WTC11 (cell line): ENCODE results near the gene MYBPHL. TPM values are rescaled to one million over a fixed set of nuclear protein-coding genes. Genes with fewer than 3 reads are reported as not detected.

Experiments used
- ATAC-seq: fragments of 200-7000 bp; cut with Tn5 transposase; 2 replicates; pipeline ENCODE4 v1.10.0; 2021; ENCODE audit warnings: mild to moderate bottlenecking, moderate library complexity
- CTCF ChIA-PET: fragments of 300-600 bp; sonication (Branson Sonifier 250); formaldehyde crosslinking; loops from one replicate; lab custom pipeline; 2021; ENCODE audit warnings: antibody characterized with exemption; lab: Charles Lee
- POLR2A ChIA-PET: fragments of 350-600 bp; sonication (Branson Sonifier 250); formaldehyde crosslinking; loops from one replicate; lab custom pipeline; 2021; ENCODE audit warnings: antibody characterized with exemption; lab: Charles Lee
- DNase-seq: peaks from one replicate; pipeline ENCODE4 v3.0.0; 2021; ENCODE audit warnings: low spot score
- H3K27ac Mint-ChIP-seq: 2 replicates; pipeline ENCODE4 v1.8.0; 2021; ENCODE audit warnings: mixed read lengths
- H3K27me3 Mint-ChIP-seq: 2 replicates; pipeline ENCODE4 v1.8.0; 2021; ENCODE audit warnings: low read depth, mild to moderate bottlenecking, moderate library complexity, mixed read lengths
- H3K36me3 Mint-ChIP-seq: 2 replicates; pipeline ENCODE4 v1.8.0; 2021; ENCODE audit warnings: mixed read lengths
- H3K4me1 Mint-ChIP-seq: 2 replicates; pipeline ENCODE4 v1.8.0; 2022; ENCODE audit warnings: mixed read lengths
- H3K4me3 Mint-ChIP-seq: 2 replicates; pipeline ENCODE4 v1.8.0; 2021; ENCODE audit warnings: mild to moderate bottlenecking, moderate library complexity, mixed read lengths
- H3K9me3 Mint-ChIP-seq: 2 replicates; pipeline ENCODE4 v1.8.0; 2021; ENCODE audit warnings: mixed read lengths
- FOXJ3 ChIP-seq: sonication (generic); formaldehyde crosslinking; IDR thresholded peaks from 2 replicates; pipeline ENCODE4 v1.9.0; 2021; ENCODE audit warnings: missing genetic modification reagents, mild to moderate bottlenecking, borderline replicate concordance
- FOXP1 ChIP-seq: sonication (generic); formaldehyde crosslinking; IDR thresholded peaks from 2 replicates; pipeline ENCODE4 v1.8.0; 2022; ENCODE audit warnings: missing genetic modification reagents, mild to moderate bottlenecking, moderate library complexity, borderline replicate concordance
- JAZF1 ChIP-seq: fragments of 250-450 bp; sonication (Bioruptor Pico); IDR thresholded peaks from 2 replicates; pipeline ENCODE4 v1.9.0; 2021; ENCODE audit warnings: moderate library complexity, mild to moderate bottlenecking, inconsistent platforms
- SOX15 ChIP-seq: fragments of 250-450 bp; sonication (Bioruptor Pico); IDR thresholded peaks from 2 replicates; pipeline ENCODE4 v1.9.0; 2021; ENCODE audit warnings: mild to moderate bottlenecking
- TEAD4 ChIP-seq: sonication (generic); formaldehyde crosslinking; IDR thresholded peaks from 2 replicates; pipeline ENCODE4 v1.8.0; 2022; ENCODE audit warnings: mild to moderate bottlenecking, missing genetic modification reagents
- total RNA-seq: library from RNA; stranded (reverse); gene quantifications from 3 replicates; pipeline ENCODE4 v1.2.3, GENCODE V29; 2021
- TF ChIP-seq, protein P1 (sequence below): sonication (generic); formaldehyde crosslinking; IDR thresholded peaks from 2 replicates; pipeline ENCODE4 v1.8.1; 2022; ENCODE audit warnings: mild to moderate bottlenecking, missing genetic modification reagents, moderate library complexity, borderline replicate concordance
- TF ChIP-seq, protein P2 (sequence below): sonication (generic); formaldehyde crosslinking; IDR thresholded peaks from 2 replicates; pipeline ENCODE4 v1.8.0; 2022; ENCODE audit warnings: mild to moderate bottlenecking, missing genetic modification reagents
- TF ChIP-seq, protein P3 (sequence below): sonication (generic); formaldehyde crosslinking; IDR thresholded peaks from 2 replicates; pipeline ENCODE4 v1.8.0; 2022; ENCODE audit warnings: mild to moderate bottlenecking, missing genetic modification reagents
- TF ChIP-seq, protein P4 (sequence below): sonication (generic); formaldehyde crosslinking; conservative IDR thresholded peaks from 2 replicates; pipeline ENCODE4 v1.8.1; 2023; ENCODE audit warnings: mild to moderate bottlenecking, low read depth, missing genetic modification reagents, moderate library complexity
- TF ChIP-seq, protein P5 (sequence below): fragments of 250-450 bp; sonication (Bioruptor Pico); IDR thresholded peaks from 2 replicates; pipeline ENCODE4 v2.1.2; 2022; ENCODE audit warnings: mild to moderate bottlenecking, moderate library complexity
- TF ChIP-seq, protein P6 (sequence below): fragments of 250-450 bp; sonication (Bioruptor Pico); IDR thresholded peaks from 2 replicates; pipeline ENCODE4 v1.9.0; 2021; ENCODE audit warnings: mild to moderate bottlenecking, borderline replicate concordance

The MYBPHL gene
- total RNA-seq, 1 experiment from 2014 or later: 1.2 TPM

DNA sequence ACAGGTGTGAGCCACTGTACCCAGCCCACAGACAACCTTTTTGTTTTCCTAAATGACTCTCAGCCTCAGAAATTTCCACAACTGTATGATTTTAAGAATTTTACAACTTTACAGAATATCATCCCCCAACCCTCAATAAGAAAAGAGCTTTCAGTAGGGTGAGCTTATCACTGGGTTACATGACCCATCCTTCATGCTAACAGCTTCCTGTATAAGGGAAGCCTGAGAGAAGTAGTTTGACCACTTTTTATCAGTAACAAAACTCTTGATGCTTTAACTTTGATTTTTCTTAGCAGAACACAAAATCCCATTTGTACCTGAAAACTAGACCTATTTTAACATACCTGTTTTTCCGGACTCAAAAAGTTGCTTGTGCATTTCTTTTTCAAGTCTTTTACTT is 9.7 kb upstream of the MYBPHL start:
- POLR2A ChIA-PET: no interaction called here
- H3K36me3 Mint-ChIP-seq: peaks cover 54% of the 10 kb centered on the region
- DNase-seq (no peak), ATAC-seq (no peak)
- TF ChIP-seq SOX15 (CRISPR knock-in tag) (no peak), JAZF1 (CRISPR knock-in tag) (no peak), FOXJ3 (CRISPR knock-in tag) (no peak), FOXP1 (CRISPR knock-in tag) (no peak), TEAD4 (CRISPR knock-in tag) (no peak)
- TF ChIP-seq, protein P1, sequence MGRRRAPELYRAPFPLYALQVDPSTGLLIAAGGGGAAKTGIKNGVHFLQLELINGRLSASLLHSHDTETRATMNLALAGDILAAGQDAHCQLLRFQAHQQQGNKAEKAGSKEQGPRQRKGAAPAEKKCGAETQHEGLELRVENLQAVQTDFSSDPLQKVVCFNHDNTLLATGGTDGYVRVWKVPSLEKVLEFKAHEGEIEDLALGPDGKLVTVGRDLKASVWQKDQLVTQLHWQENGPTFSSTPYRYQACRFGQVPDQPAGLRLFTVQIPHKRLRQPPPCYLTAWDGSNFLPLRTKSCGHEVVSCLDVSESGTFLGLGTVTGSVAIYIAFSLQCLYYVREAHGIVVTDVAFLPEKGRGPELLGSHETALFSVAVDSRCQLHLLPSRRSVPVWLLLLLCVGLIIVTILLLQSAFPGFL (CRISPR knock-in tag): no peak
- TF ChIP-seq, protein P2, sequence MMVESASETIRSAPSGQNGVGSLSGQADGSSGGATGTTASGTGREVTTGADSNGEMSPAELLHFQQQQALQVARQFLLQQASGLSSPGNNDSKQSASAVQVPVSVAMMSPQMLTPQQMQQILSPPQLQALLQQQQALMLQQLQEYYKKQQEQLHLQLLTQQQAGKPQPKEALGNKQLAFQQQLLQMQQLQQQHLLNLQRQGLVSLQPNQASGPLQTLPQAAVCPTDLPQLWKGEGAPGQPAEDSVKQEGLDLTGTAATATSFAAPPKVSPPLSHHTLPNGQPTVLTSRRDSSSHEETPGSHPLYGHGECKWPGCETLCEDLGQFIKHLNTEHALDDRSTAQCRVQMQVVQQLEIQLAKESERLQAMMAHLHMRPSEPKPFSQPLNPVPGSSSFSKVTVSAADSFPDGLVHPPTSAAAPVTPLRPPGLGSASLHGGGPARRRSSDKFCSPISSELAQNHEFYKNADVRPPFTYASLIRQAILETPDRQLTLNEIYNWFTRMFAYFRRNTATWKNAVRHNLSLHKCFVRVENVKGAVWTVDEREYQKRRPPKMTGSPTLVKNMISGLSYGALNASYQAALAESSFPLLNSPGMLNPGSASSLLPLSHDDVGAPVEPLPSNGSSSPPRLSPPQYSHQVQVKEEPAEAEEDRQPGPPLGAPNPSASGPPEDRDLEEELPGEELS: no peak
- TF ChIP-seq, protein P3, sequence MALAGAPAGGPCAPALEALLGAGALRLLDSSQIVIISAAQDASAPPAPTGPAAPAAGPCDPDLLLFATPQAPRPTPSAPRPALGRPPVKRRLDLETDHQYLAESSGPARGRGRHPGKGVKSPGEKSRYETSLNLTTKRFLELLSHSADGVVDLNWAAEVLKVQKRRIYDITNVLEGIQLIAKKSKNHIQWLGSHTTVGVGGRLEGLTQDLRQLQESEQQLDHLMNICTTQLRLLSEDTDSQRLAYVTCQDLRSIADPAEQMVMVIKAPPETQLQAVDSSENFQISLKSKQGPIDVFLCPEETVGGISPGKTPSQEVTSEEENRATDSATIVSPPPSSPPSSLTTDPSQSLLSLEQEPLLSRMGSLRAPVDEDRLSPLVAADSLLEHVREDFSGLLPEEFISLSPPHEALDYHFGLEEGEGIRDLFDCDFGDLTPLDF (CRISPR knock-in tag): no peak
- TF ChIP-seq, protein P4, sequence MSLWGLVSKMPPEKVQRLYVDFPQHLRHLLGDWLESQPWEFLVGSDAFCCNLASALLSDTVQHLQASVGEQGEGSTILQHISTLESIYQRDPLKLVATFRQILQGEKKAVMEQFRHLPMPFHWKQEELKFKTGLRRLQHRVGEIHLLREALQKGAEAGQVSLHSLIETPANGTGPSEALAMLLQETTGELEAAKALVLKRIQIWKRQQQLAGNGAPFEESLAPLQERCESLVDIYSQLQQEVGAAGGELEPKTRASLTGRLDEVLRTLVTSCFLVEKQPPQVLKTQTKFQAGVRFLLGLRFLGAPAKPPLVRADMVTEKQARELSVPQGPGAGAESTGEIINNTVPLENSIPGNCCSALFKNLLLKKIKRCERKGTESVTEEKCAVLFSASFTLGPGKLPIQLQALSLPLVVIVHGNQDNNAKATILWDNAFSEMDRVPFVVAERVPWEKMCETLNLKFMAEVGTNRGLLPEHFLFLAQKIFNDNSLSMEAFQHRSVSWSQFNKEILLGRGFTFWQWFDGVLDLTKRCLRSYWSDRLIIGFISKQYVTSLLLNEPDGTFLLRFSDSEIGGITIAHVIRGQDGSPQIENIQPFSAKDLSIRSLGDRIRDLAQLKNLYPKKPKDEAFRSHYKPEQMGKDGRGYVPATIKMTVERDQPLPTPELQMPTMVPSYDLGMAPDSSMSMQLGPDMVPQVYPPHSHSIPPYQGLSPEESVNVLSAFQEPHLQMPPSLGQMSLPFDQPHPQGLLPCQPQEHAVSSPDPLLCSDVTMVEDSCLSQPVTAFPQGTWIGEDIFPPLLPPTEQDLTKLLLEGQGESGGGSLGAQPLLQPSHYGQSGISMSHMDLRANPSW (CRISPR knock-in tag): no peak
- no peak overlapping the region for H3K27ac Mint-ChIP-seq
- H3K4me1 Mint-ChIP-seq: peaks cover 11% of the 10 kb centered on the region
- CTCF ChIA-PET: no interaction called here
- no peak overlapping the region for H3K4me3 Mint-ChIP-seq
- no peaks in the 10 kb centered on the region for H3K27me3 Mint-ChIP-seq
- no peaks in the 10 kb centered on the region for H3K9me3 Mint-ChIP-seq

DNA sequence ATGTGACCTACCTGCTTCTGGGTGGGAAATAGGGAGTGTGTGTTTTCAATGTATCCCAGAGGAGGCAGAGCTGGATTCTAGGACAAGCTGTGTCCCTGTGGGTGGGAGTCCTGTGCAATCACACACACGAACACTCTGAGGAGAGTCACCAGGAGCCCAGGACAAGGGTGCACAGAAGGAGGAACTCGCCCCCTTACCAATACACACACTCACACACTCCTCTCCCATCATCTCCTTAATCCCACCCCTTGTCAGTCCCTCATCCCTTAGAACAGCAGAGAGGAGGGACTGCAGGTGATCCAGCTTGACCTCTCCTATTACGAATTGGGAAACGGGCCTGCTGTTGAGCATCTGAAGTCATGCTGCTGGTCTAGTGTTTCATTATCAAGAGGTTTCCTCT is 8.5 kb upstream of the MYBPHL start:
- no peak for DNase-seq
- no peak overlapping the region for H3K27ac Mint-ChIP-seq
- TF ChIP-seq, protein P5, sequence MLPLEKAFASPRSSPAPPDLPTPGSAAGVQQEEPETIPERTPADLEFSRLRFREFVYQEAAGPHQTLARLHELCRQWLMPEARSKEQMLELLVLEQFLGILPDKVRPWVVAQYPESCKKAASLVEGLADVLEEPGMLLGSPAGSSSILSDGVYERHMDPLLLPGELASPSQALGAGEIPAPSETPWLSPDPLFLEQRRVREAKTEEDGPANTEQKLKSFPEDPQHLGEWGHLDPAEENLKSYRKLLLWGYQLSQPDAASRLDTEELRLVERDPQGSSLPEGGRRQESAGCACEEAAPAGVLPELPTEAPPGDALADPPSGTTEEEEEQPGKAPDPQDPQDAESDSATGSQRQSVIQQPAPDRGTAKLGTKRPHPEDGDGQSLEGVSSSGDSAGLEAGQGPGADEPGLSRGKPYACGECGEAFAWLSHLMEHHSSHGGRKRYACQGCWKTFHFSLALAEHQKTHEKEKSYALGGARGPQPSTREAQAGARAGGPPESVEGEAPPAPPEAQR (CRISPR knock-in tag): no peak
- TF ChIP-seq, protein P6, sequence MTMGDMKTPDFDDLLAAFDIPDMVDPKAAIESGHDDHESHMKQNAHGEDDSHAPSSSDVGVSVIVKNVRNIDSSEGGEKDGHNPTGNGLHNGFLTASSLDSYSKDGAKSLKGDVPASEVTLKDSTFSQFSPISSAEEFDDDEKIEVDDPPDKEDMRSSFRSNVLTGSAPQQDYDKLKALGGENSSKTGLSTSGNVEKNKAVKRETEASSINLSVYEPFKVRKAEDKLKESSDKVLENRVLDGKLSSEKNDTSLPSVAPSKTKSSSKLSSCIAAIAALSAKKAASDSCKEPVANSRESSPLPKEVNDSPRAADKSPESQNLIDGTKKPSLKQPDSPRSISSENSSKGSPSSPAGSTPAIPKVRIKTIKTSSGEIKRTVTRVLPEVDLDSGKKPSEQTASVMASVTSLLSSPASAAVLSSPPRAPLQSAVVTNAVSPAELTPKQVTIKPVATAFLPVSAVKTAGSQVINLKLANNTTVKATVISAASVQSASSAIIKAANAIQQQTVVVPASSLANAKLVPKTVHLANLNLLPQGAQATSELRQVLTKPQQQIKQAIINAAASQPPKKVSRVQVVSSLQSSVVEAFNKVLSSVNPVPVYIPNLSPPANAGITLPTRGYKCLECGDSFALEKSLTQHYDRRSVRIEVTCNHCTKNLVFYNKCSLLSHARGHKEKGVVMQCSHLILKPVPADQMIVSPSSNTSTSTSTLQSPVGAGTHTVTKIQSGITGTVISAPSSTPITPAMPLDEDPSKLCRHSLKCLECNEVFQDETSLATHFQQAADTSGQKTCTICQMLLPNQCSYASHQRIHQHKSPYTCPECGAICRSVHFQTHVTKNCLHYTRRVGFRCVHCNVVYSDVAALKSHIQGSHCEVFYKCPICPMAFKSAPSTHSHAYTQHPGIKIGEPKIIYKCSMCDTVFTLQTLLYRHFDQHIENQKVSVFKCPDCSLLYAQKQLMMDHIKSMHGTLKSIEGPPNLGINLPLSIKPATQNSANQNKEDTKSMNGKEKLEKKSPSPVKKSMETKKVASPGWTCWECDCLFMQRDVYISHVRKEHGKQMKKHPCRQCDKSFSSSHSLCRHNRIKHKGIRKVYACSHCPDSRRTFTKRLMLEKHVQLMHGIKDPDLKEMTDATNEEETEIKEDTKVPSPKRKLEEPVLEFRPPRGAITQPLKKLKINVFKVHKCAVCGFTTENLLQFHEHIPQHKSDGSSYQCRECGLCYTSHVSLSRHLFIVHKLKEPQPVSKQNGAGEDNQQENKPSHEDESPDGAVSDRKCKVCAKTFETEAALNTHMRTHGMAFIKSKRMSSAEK (CRISPR knock-in tag): no peak
- ChIA-PET POLR2A (no interaction called here), CTCF (no interaction called here)
- no peaks in the 10 kb centered on the region for H3K9me3 Mint-ChIP-seq
- no peaks in the 10 kb centered on the region for H3K27me3 Mint-ChIP-seq
- no peak overlapping the region for H3K4me3 Mint-ChIP-seq
- peaks cover 11% of the 10 kb centered on the region for H3K4me1 Mint-ChIP-seq
- H3K36me3 Mint-ChIP-seq: peaks cover 41% of the 10 kb centered on the region
- no peak for ATAC-seq
